CD8-positive, alpha-beta memory T cell (primary cell): Measurements from ENCODE around the gene TRPV3. TPM values are rescaled to one million over a fixed set of nuclear protein-coding genes. Genes with fewer than 3 reads are reported as not detected.

ENCODE experiments used
- CTCF ChIA-PET: fragments of 350-600 bp; sonication (Branson Sonifier 250); formaldehyde crosslinking; loops from one replicate; lab custom pipeline; 2021; ENCODE audit warnings: antibody characterized with exemption; lab: Charles Lee
- POLR2A ChIA-PET: fragments of 350-600 bp; sonication (Branson Sonifier 250); formaldehyde crosslinking; loops from one replicate; lab custom pipeline; 2021; ENCODE audit warnings: antibody characterized with exemption; lab: Charles Lee
- DNase-seq, 5 donors: peaks; one replicate each; pipeline versions ENCODE4 v3.0.0 to v3.0.0-alpha.2; 2020 to 2022; ENCODE audit warnings: mixed read lengths in 1 of 5
- H3K27ac ChIP-seq: one replicate; pipeline ENCODE4 v1.7.0; 2013; ENCODE audit warnings: low read depth, mild to moderate bottlenecking, low read length, moderate library complexity
- H3K27me3 ChIP-seq: 2 replicates; pipeline ENCODE4 v1.7.0; 2013; ENCODE audit warnings: low read length, mild to moderate bottlenecking; ENCODE audit not compliant: insufficient read depth, poor library complexity, severe bottlenecking
- H3K36me3 ChIP-seq: 2 replicates; pipeline ENCODE4 v1.7.0; 2013; ENCODE audit warnings: mild to moderate bottlenecking, low read length, moderate library complexity; ENCODE audit not compliant: insufficient read depth
- H3K4me1 ChIP-seq: 2 replicates; pipeline ENCODE4 v1.7.0; 2013; ENCODE audit warnings: mild to moderate bottlenecking, low read length, moderate library complexity; ENCODE audit not compliant: insufficient read depth
- H3K4me3 ChIP-seq: 2 replicates; pipeline ENCODE4 v1.7.0; 2013; ENCODE audit warnings: mild to moderate bottlenecking, low read length
- H3K9me3 ChIP-seq: 2 replicates; pipeline ENCODE4 v1.7.0; 2013; ENCODE audit warnings: mild to moderate bottlenecking, low read length
- H3K27ac Mint-ChIP-seq, 8 donors: one replicate each; pipeline ENCODE4 v1.8.0; 2020 to 2021; ENCODE audit warnings: mixed read lengths in 8 of 8, mild to moderate bottlenecking in 6 of 8, inconsistent platforms in 3 of 8, moderate library complexity in 3 of 8
- H3K27me3 Mint-ChIP-seq, 2 donors: one replicate each; pipeline ENCODE4 v1.8.0; 2020 to 2021; ENCODE audit warnings: mixed read lengths in 2 of 2, mild to moderate bottlenecking in 1 of 2, moderate library complexity in 1 of 2
- H3K36me3 Mint-ChIP-seq, 3 donors: one replicate each; pipeline ENCODE4 v1.8.0; 2020 to 2021; ENCODE audit warnings: mixed read lengths in 3 of 3, inconsistent platforms in 1 of 3, mild to moderate bottlenecking in 1 of 3
- H3K4me1 Mint-ChIP-seq, 3 donors: one replicate each; pipeline ENCODE4 v1.8.0; 2020 to 2021; ENCODE audit warnings: mixed read lengths in 3 of 3, inconsistent platforms in 1 of 3, mild to moderate bottlenecking in 1 of 3
- H3K4me3 Mint-ChIP-seq, 7 donors: one replicate each; pipeline ENCODE4 v1.8.0; 2020 to 2021; ENCODE audit warnings: mixed read lengths in 7 of 7, mild to moderate bottlenecking in 6 of 7, moderate library complexity in 4 of 7, inconsistent platforms in 2 of 7
- H3K9me3 Mint-ChIP-seq, 5 donors: one replicate each; pipeline ENCODE4 v1.8.0; 2020 to 2022; ENCODE audit warnings: mixed read lengths in 5 of 5, mild to moderate bottlenecking in 3 of 5, moderate library complexity in 2 of 5, inconsistent platforms in 1 of 5
- polyA plus RNA-seq: library from polyadenylated mRNA; unstranded; fragments of 300-500 nt; fragmentation: Illumina TruSeq; gene quantifications from one replicate; pipeline ENCODE4 v1.2.3, GENCODE V29; 2021
- total RNA-seq, 2 experiments: library from RNA; stranded (reverse); gene quantifications; one replicate each; pipeline ENCODE4 v1.2.3, GENCODE V29; 2021

Gene TRPV3
- total and polyA plus RNA-seq, 3 experiments from 2014 or later = 0.21 to 0.79 (median 0.49) TPM

DNA sequence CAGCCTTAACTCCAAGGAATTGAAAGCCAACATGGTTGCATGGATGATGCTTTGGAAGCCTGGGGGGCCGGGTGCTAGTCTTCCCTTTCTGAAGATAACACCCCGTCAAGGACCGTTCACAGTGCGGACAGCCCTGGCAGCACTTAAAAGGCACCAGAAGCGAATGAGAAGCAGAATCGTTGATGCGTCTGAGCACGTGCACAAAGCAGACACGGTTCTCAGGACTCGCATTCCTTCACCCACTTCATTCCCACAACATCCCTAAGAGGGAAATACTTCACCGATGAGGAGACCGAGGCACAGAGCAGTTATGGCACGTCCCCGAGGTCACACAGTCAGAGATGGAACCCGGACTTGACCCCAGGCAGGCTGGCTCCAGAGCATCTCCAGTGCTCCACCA, 37.4 kb upstream of the TRPV3 start:
- POLR2A ChIA-PET = no interaction called here

DNA sequence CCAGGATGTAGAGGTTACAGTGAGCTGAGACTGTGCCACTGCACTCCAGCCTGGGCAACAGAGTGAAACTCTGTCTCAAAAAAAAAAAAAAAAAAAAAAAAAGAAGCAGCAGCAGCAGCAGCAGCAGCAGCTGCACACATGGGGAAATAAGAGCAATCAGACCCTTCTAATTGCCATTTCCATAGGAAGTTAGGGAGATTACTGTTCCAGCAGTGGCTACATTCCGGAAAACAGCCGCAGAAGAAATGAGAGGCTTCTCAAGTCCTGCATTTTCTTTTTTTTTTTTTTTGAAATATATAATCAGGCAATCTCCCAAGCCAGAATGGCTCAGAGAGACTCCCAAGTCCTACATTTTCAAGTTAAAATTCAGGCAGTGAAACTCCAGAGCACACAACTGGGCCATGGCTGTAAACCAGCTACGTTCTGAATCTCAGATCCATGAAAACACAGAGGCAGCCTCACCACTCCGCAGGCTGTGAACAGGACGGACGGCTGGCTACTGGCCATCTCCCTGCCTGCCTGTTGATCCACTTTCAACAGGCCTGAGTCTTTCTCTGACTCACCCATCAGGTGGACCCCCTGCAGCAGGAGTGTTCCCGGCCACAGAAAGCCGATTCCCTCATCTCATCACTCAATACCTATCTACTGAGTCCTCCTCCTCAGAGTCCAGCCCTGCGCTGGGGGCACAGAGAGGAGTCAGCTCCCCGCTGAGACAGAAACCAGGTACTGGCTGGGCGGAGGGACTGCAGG, 36.6 kb upstream of the TRPV3 start:
- Histone ChIP-seq H3K9me3 (no peaks in the 10 kb centered on the region), H3K4me3 (no peak overlapping the region), H3K27me3 (no peaks in the 10 kb centered on the region), H3K4me1 (no peaks in the 10 kb centered on the region), H3K36me3 (no peaks in the 10 kb centered on the region), H3K27ac (no peak overlapping the region)
- DNase-seq = peak in 1 of 5 donors; percentile 35
- Mint-ChIP-seq H3K27ac (no peak overlapping the region), H3K4me3 (no peak overlapping the region), H3K36me3 (peaks cover 0 to 22% (median 7%) of the 10 kb centered on the region in 3 donors), H3K4me1 (no peaks in the 10 kb centered on the region), H3K27me3 (no peaks in the 10 kb centered on the region), H3K9me3 (no peaks in the 10 kb centered on the region)
- ChIA-PET POLR2A (interaction anchor here (0.6 kb wide), 1 partner anchor 104 kb away, joined by 5 read pairs; no protein-coding TSS in a partner anchor), CTCF (no interaction called here)

More for the DNA sequence above, 37.4 kb upstream of the TRPV3 start:
- H3K27ac ChIP-seq = no peak overlapping the region
- H3K36me3 ChIP-seq = no peaks in the 10 kb centered on the region
- no peaks in the 10 kb centered on the region for H3K9me3 ChIP-seq
- H3K4me3 Mint-ChIP-seq = no peak overlapping the region
- no peaks in the 10 kb centered on the region for H3K9me3 Mint-ChIP-seq
- no peaks in the 10 kb centered on the region for H3K4me1 ChIP-seq
- H3K4me3 ChIP-seq = no peak overlapping the region
- H3K27me3 ChIP-seq = no peaks in the 10 kb centered on the region
- H3K27ac Mint-ChIP-seq = no peak overlapping the region
- peaks cover 0 to 15% (median 2%) of the 10 kb centered on the region in 3 donors for H3K36me3 Mint-ChIP-seq
- no peak for DNase-seq
- no peaks in the 10 kb centered on the region for H3K27me3 Mint-ChIP-seq
- CTCF ChIA-PET = no interaction called here
- H3K4me1 Mint-ChIP-seq = no peaks in the 10 kb centered on the region

DNA sequence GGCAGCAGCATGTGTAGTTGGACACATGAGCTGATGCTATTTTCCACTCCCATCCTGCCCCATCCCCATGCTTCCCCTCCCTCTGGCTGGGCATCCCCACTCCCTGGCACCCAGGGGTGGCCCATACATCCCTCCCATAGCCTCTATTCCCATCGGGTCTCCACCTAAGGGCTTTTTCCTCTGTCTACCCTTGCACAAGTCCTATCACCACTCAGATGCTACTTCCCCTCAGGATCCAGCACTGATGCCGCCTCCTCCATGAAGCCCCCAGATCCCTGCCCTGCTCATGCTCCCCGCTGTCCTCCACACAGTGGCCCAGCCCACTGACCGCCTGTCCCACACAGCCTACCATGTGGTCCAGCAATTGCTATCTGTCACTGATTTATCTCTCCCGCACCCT, 35.8 kb upstream of the TRPV3 start:
- no peak overlapping the region for H3K4me3 ChIP-seq
- H3K9me3 Mint-ChIP-seq = no peaks in the 10 kb centered on the region
- H3K27ac Mint-ChIP-seq = peak overlapping the region in 1 of 8 donors; percentile 52
- no peaks in the 10 kb centered on the region for H3K36me3 ChIP-seq
- H3K9me3 ChIP-seq = no peaks in the 10 kb centered on the region
- H3K27me3 Mint-ChIP-seq = no peaks in the 10 kb centered on the region
- ChIA-PET CTCF (interaction anchor here (0.7 kb wide), 1 partner anchor 10 kb away, joined by 4 read pairs; no protein-coding TSS in a partner anchor), POLR2A (no interaction called here)
- H3K4me3 Mint-ChIP-seq = no peak overlapping the region
- no peaks in the 10 kb centered on the region for H3K4me1 Mint-ChIP-seq
- H3K36me3 Mint-ChIP-seq = peaks cover 0 to 26% (median 7%) of the 10 kb centered on the region in 3 donors
- H3K4me1 ChIP-seq = no peaks in the 10 kb centered on the region
- H3K27ac ChIP-seq = no peak overlapping the region
- no peak for DNase-seq
- H3K27me3 ChIP-seq = no peaks in the 10 kb centered on the region

DNA sequence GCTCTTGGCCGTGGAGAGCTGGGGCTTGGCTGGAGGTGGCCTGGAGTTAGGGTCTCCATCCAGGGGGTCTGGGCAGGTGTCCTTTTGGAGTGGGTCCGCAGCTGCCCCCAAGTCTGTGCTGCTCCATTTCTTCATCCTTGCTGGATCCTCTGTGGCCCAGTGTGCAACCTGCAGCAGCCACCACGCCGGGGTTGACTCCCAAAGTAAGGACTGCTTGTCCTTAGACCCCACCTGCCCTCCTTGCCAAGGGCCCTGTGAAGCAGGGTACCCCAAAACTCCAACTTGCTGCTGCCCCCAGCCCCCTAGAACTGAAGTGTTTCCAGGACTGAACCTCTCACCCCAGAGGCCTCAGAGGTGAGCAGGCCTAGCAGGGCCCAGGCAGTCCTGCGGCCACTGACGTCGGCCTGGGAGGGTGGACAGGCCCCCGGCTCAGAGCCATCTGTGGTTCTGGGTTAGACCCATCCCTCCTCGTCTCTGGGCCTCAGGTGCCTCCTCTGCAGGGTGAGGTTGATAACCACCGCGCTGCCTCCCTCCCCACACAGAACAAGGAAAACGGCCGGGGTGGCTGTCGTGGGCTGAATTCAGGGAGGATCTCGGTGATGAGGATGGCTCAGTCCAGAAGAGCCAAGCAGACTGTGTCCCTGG, 34.7 kb upstream of the TRPV3 start:
- Mint-ChIP-seq H3K4me1 (no peaks in the 10 kb centered on the region), H3K4me3 (no peak overlapping the region), H3K36me3 (peaks cover 0 to 35% (median 7%) of the 10 kb centered on the region in 3 donors), H3K9me3 (no peaks in the 10 kb centered on the region), H3K27me3 (no peaks in the 10 kb centered on the region), H3K27ac (no peak overlapping the region)
- no peak for DNase-seq
- no peak overlapping the region for H3K27ac ChIP-seq
- CTCF ChIA-PET = no interaction called here
- H3K36me3 ChIP-seq = no peaks in the 10 kb centered on the region
- POLR2A ChIA-PET = interaction anchor here (0.6 kb wide), 1 partner anchor 453 kb away, joined by 5 read pairs; no protein-coding TSS in a partner anchor
- no peaks in the 10 kb centered on the region for H3K9me3 ChIP-seq
- H3K4me3 ChIP-seq = no peak overlapping the region
- H3K4me1 ChIP-seq = no peaks in the 10 kb centered on the region
- H3K27me3 ChIP-seq = no peaks in the 10 kb centered on the region

DNA sequence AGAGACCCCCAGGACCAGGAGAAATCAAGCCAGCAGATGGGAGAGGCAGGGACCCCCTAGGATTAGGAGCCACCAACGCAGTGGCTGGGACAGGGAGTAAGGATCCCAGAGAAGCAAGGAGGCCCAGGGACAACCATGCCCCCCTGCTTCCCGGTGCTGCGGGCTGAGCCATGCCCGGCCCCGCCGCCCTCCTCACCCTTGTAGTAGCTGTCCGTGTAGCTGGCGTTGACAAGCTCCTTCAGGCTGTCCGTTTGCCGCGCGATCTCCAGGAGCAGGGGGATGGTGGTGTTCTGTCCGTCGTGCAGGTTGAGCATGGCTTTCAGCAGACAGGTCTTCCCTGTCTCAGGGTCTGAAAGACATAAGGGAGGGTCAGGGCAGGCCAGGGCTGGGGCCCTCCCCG, 33.2 kb upstream of the TRPV3 start:
- H3K9me3 Mint-ChIP-seq = no peaks in the 10 kb centered on the region
- ChIA-PET CTCF (no interaction called here), POLR2A (no interaction called here)
- no peaks in the 10 kb centered on the region for H3K27me3 Mint-ChIP-seq
- H3K27me3 ChIP-seq = no peaks in the 10 kb centered on the region
- no peak overlapping the region for H3K4me3 Mint-ChIP-seq
- no peak for DNase-seq
- no peak overlapping the region for H3K4me3 ChIP-seq
- H3K36me3 Mint-ChIP-seq = peaks cover 0 to 48% (median 7%) of the 10 kb centered on the region in 3 donors
- H3K27ac ChIP-seq = no peak overlapping the region
- no peaks in the 10 kb centered on the region for H3K4me1 ChIP-seq
- H3K36me3 ChIP-seq = no peaks in the 10 kb centered on the region
- H3K9me3 ChIP-seq = no peaks in the 10 kb centered on the region
- no peaks in the 10 kb centered on the region for H3K4me1 Mint-ChIP-seq
- no peak overlapping the region for H3K27ac Mint-ChIP-seq

DNA sequence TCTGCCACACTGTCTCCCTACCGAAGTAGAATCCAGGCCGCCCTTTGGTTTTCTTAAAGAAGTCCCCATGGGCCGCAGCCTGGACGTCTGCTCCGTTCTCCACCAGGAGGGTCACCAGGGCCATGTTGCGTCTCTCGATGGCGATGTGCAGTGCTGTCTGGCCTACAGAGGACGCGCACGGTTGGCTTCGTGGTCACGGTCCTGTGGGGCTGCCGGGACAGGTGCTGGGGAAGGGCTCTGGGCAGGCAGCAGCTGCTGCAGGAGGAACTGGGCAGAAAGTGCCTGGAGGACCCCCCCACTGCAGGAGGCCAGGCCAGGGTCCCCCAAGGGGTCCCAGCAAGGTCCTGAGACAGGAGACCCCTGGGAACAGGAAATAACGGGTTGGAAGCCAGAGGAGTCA, 32.6 kb upstream of the TRPV3 start:
- no peaks in the 10 kb centered on the region for H3K27me3 ChIP-seq
- no peaks in the 10 kb centered on the region for H3K4me1 ChIP-seq
- no peak overlapping the region for H3K4me3 ChIP-seq
- no peaks in the 10 kb centered on the region for H3K36me3 ChIP-seq
- no peak for DNase-seq
- no peak overlapping the region for H3K27ac Mint-ChIP-seq
- CTCF ChIA-PET = no interaction called here
- no peaks in the 10 kb centered on the region for H3K9me3 ChIP-seq
- no peaks in the 10 kb centered on the region for H3K27me3 Mint-ChIP-seq
- peaks cover 0 to 52% (median 7%) of the 10 kb centered on the region in 3 donors for H3K36me3 Mint-ChIP-seq
- no peak overlapping the region for H3K4me3 Mint-ChIP-seq
- POLR2A ChIA-PET = no interaction called here
- H3K27ac ChIP-seq = no peak overlapping the region
- no peaks in the 10 kb centered on the region for H3K4me1 Mint-ChIP-seq
- no peaks in the 10 kb centered on the region for H3K9me3 Mint-ChIP-seq

DNA sequence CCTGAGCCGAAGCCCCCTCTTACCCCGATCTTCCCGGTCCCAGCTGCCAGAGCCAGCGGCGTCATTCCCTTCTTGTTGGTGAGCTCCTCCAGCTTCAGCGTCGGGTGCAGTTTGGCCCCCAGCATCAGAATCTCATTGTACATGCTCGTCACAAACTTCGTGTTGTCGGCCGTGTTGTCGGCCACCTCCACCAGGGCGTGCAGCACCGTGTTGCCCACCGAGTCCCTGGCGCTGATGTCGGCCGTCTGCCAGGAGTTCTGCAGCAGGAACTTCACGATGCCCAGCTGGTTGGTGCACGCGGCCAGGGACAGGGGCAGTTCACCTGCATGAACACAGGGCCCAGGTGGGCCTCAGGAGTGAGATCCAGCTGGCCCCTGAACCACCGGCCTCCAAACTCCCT, 32.2 kb upstream of the TRPV3 start:
- Mint-ChIP-seq H3K4me1 (no peaks in the 10 kb centered on the region), H3K9me3 (no peaks in the 10 kb centered on the region), H3K27ac (peak overlapping the region in 2 of 8 donors; percentile 30 to 64), H3K4me3 (no peak overlapping the region), H3K36me3 (peaks cover 0 to 53% (median 8%) of the 10 kb centered on the region in 3 donors), H3K27me3 (no peaks in the 10 kb centered on the region)
- DNase-seq = no peak
- no peaks in the 10 kb centered on the region for H3K4me1 ChIP-seq
- ChIA-PET POLR2A (no interaction called here), CTCF (no interaction called here)
- no peaks in the 10 kb centered on the region for H3K9me3 ChIP-seq
- no peak overlapping the region for H3K4me3 ChIP-seq
- no peaks in the 10 kb centered on the region for H3K36me3 ChIP-seq
- H3K27ac ChIP-seq = no peak overlapping the region
- H3K27me3 ChIP-seq = no peaks in the 10 kb centered on the region

DNA sequence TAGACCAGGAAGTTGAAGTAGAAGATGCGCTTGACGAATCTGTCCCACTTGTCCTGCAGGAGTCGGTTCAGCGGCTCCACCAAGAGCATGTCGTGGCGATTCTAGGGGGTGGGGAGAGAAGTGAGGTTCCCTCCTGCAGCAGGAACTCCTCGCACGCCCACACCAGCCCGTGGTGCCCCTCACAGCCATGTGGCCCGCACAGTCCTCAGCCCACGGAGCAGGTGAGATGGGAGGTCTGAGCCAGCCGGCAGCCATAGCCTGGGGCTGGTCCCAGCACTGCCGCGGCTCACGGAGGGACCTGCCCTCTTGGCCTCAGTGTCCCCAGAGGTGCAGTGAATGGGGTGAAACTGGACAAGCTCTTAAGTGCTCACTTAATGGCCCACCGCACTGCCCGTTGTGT, 28.2 kb upstream of the TRPV3 start:
- Mint-ChIP-seq H3K36me3 (peaks cover 0 to 52% (median 15%) of the 10 kb centered on the region in 3 donors), H3K4me3 (no peak overlapping the region), H3K27me3 (no peaks in the 10 kb centered on the region), H3K27ac (no peak overlapping the region), H3K4me1 (no peaks in the 10 kb centered on the region), H3K9me3 (no peaks in the 10 kb centered on the region)
- H3K36me3 ChIP-seq = no peaks in the 10 kb centered on the region
- no peaks in the 10 kb centered on the region for H3K9me3 ChIP-seq
- peak in 1 of 5 donors; percentile 42 for DNase-seq
- no peaks in the 10 kb centered on the region for H3K4me1 ChIP-seq
- POLR2A ChIA-PET = no interaction called here
- no peak overlapping the region for H3K27ac ChIP-seq
- CTCF ChIA-PET = no interaction called here
- no peaks in the 10 kb centered on the region for H3K27me3 ChIP-seq
- no peak overlapping the region for H3K4me3 ChIP-seq
